Epidermal melanocyte (primary cell): ENCODE results near the gene TARS2.
A peak's percentile ranks its signal among the peaks of the same experiment; 100 is the strongest.

ENCODE experiments used
- DNase-seq: peaks from one replicate; pipeline ENCODE4 v3.0.0; 2011; ENCODE audit warnings: low spot score; ENCODE audit not compliant: insufficient read length

Gene TARS2

GRCh38 chr1:150536836-150537731, 49.9 kb downstream of the TARS2 start:
- no peak for DNase-seq

GRCh38 chr1:150537732-150538684, 50.8 kb downstream of the TARS2 start:
- peak; percentile 41 for DNase-seq

GRCh38 chr1:150543500-150544143, 56.4 kb downstream of the TARS2 start:
- no peak for DNase-seq

- DNase-seq = no peak
These were observed 57.0 kb downstream of the TARS2 start for GRCh38 chr1:150544204-150544603.

- DNase-seq = no peak
These were observed 58.3 kb downstream of the TARS2 start for GRCh38 chr1:150545486-150546032.

GRCh38 chr1:150546294-150546937, 59.2 kb downstream of the TARS2 start:
- DNase-seq = no peak

- no peak for DNase-seq
These were observed 61.1 kb downstream of the TARS2 start for GRCh38 chr1:150548324-150548631.

GRCh38 chr1:150548632-150549495, 61.6 kb downstream of the TARS2 start, which contains the start of gene ADAMTSL4:
Gene ADAMTSL4 (plus strand): TSS chr1:150549408. CDS start chr1:150552289, 2,881 bp downstream.
- peak; percentile 74 for DNase-seq

GRCh38 chr1:150549496-150550221, 62.4 kb downstream of the TARS2 start:
- DNase-seq = peak; percentile 68

GRCh38 chr1:150550222-150551050, 63.2 kb downstream of the TARS2 start:
- no peak for DNase-seq

GRCh38 chr1:150551051-150551783, 64.0 kb downstream of the TARS2 start:
- DNase-seq = no peak

GRCh38 chr1:150551784-150552127, 64.5 kb downstream of the TARS2 start:
- no peak for DNase-seq

GRCh38 chr1:150552128-150552910, 65.1 kb downstream of the TARS2 start:
- DNase-seq = peak; percentile 59

GRCh38 chr1:150552911-150553289, 65.7 kb downstream of the TARS2 start:
- no peak for DNase-seq

- no peak for DNase-seq
These were observed 66.3 kb downstream of the TARS2 start for GRCh38 chr1:150553392-150554085.

GRCh38 chr1:150554086-150554452, 66.8 kb downstream of the TARS2 start:
- DNase-seq = no peak
